Spleen (tissue), 11 donors: ENCODE data around the gene RIOK3. TPM values are rescaled to one million over a fixed set of nuclear protein-coding genes. Genes with fewer than 3 reads are reported as not detected.

Experiments used
- DNase-seq: peaks from one replicate; pipeline ENCODE4 v3.0.0-alpha.2; 2020
- H3K27ac ChIP-seq, 8 donors: fragments of 200-600 bp; sonication (generic) in 7 of 8; 1 replicate in 4 of 8; 2 replicates in 4 of 8; pipeline versions ENCODE4 v1.5.0 to v1.8.0; 2016 to 2021; ENCODE audit warnings: inconsistent platforms in 4 of 8, mild to moderate bottlenecking in 4 of 8, moderate library complexity in 1 of 8
- H3K27me3 ChIP-seq, 7 donors: fragments of 200-600 bp; sonication (generic) in 6 of 7; replicated peaks in 1 of 7; 1 replicate in 4 of 7; 2 replicates in 3 of 7; pipeline versions ENCODE4 v1.5.0 to v1.8.0; 2016 to 2021; ENCODE audit warnings: inconsistent platforms in 3 of 7, mild to moderate bottlenecking in 1 of 7
- H3K36me3 ChIP-seq, 6 donors: fragments of 200-600 bp; sonication (generic) in 5 of 6; 1 replicate in 4 of 6; 2 replicates in 2 of 6; pipeline versions ENCODE4 v1.5.0 to v1.8.0; 2016 to 2021; ENCODE audit warnings: inconsistent platforms in 2 of 6
- H3K4me1 ChIP-seq, 6 donors: fragments of 200-600 bp; sonication (generic) in 5 of 6; 1 replicate in 3 of 6; 2 replicates in 3 of 6; pipeline versions ENCODE4 v1.5.0 to v1.8.0; 2016 to 2021; ENCODE audit warnings: inconsistent platforms in 3 of 6
- H3K4me3 ChIP-seq, 8 donors: fragments of 200-600 bp; sonication (generic) in 7 of 8; 1 replicate in 4 of 8; 2 replicates in 4 of 8; pipeline versions ENCODE4 v1.5.0 to v1.8.0; 2016 to 2021; ENCODE audit warnings: inconsistent platforms in 4 of 8, mild to moderate bottlenecking in 4 of 8, moderate library complexity in 2 of 8
- H3K9me3 ChIP-seq, 8 donors: fragments of 200-600 bp; sonication (generic) in 7 of 8; 1 replicate in 4 of 8; 2 replicates in 4 of 8; pipeline versions ENCODE4 v1.5.0 to v1.8.0; 2016 to 2021; ENCODE audit warnings: inconsistent platforms in 4 of 8
- POLR2A ChIP-seq, 3 donors: fragments of 450-650 bp; IDR thresholded peaks; one replicate each; pipeline ENCODE4 v1.5.1; 2017; ENCODE audit warnings: antibody characterized with exemption in 3 of 3, mild to moderate bottlenecking in 1 of 3
- POLR2AphosphoS5 ChIP-seq, 3 donors: sonication (generic); formaldehyde crosslinking; IDR thresholded peaks; one replicate each; pipeline ENCODE4 v1.5.1; 2017; ENCODE audit warnings: antibody characterized with exemption in 3 of 3
- WGBS, 5 donors: extraction: QIAGEN DNeasy Blood & Tissue Kit in 3 of 5; methylation state at CpG; one replicate each; pipeline versions ENCODE4 v1.1.5 to v1.1.7; 2013 to 2018; 5-methylcytosine and 5-hydroxymethylcytosine counted together
- intact Hi-C: fragments of 100-400 bp; cut with DNase I; formaldehyde crosslinking; loops from one replicate; pipeline ENCODE4 v1.15.0; 2023; ENCODE audit warnings: low total_unique reads
- polyA plus RNA-seq, 3 donors: library from polyadenylated mRNA; stranded (reverse); fragments of 200-250 nt; gene quantifications; one replicate each; pipeline ENCODE4 v1.2.1, GENCODE V29; 2013
- total RNA-seq, 7 donors: library from RNA; depleted of rRNA in 3 of 7; stranded (reverse); fragments of >200 nt in 3 of 7; fragmentation: NEBNext Ultra II Directional in 4 of 7; extraction: Animal tissue kit (Norgen Biotek cat#: 25700) in 4 of 7; gene quantifications; one replicate each; pipeline versions ENCODE4 v1.1.0 to v1.2.1, GENCODE V29; 2016 to 2021
- TF ChIP-seq, protein P1 (sequence below), 11 experiments: fragments of 200-600 bp in 7 of 11; fragments of 450-650 bp in 4 of 11; sonication (generic) in 4 of 11; IDR thresholded peaks in 8 of 11; conservative IDR thresholded peaks in 3 of 11; 1 replicate in 7 of 11; 2 replicates in 4 of 11; pipeline versions ENCODE4 v1.4.0 to v1.8.0; 2016 to 2021; ENCODE audit warnings: antibody characterized with exemption in 11 of 11, inconsistent platforms in 4 of 11, mild to moderate bottlenecking in 1 of 11
- donor health status: healthy with polysubstance abuse.
- donor health status: DM: no; HTN: no; CAD: no; lungs with moderate emphysema.
- donor health status: DM: no; HTN: no; CAD: no.
- donor health status: Bipolar disorder and iron deficiency.
- donor health status: healthy.
- donor health status: DM: no; HTN: no; CAD: no.
- donor health status: DM: yes; HTN: yes; CAD: no.

Gene RIOK3
- total and polyA plus RNA-seq, 10 donors = 33.0 to 96.1 (median 68.5) TPM

DNA sequence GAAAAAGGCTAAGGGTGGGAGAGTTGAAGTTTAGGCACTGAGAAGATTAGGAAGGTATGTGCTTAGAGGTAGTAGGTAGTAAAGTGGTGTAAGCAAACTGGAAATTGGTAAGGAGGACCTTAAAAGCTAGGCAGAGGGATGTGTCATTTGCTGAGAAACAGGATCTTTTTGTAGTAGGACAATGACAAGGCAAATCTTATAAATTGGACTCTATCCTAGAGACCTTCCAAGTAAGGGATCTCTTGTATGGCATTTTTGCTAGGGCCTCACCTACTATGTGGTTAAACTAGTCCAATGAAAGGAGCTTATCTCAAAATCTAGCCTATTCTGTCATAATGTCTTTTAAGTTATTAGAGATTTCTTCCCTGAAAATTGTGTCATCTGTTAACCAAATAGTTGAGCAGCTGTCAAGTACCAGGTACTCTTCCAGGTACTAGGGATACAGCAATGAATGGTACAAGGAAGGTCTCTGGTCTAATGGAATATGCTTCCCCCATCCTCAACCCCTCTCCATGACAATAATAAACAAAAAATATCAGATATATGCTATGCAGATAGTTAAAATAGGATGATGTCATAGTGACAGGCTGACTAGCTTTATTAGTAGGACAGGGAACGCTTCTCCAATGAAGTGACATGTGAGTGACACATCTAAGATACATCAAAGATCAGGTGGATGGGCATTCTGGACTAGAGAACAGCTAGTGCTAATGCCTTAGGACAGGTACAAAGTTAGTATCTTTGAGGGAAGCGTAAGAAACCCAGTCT lies 17.7 kb downstream of the RIOK3 start:
- no peak for DNase-seq
- Histone ChIP-seq H3K4me1 (no peaks in the 10 kb centered on the region), H3K9me3 (no peaks in the 10 kb centered on the region), H3K36me3 (peaks cover 6 to 100% (median 97%) of the 10 kb centered on the region in 6 donors), H3K27ac (no peak overlapping the region), H3K4me3 (no peak overlapping the region), H3K27me3 (no peaks in the 10 kb centered on the region)
- 97 to 100% (median 97%) methylated on average over 2 of the region's 2 CpGs for WGBS, 5 donors
- intact Hi-C loops = no loop called here
- TF ChIP-seq, protein P1, sequence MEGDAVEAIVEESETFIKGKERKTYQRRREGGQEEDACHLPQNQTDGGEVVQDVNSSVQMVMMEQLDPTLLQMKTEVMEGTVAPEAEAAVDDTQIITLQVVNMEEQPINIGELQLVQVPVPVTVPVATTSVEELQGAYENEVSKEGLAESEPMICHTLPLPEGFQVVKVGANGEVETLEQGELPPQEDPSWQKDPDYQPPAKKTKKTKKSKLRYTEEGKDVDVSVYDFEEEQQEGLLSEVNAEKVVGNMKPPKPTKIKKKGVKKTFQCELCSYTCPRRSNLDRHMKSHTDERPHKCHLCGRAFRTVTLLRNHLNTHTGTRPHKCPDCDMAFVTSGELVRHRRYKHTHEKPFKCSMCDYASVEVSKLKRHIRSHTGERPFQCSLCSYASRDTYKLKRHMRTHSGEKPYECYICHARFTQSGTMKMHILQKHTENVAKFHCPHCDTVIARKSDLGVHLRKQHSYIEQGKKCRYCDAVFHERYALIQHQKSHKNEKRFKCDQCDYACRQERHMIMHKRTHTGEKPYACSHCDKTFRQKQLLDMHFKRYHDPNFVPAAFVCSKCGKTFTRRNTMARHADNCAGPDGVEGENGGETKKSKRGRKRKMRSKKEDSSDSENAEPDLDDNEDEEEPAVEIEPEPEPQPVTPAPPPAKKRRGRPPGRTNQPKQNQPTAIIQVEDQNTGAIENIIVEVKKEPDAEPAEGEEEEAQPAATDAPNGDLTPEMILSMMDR (IDR thresholded peaks at IDR 0.05 in 8 of 11, conservative IDR thresholded peaks at IDR 0.05 in 3 of 11) = no peak
- TF ChIP-seq POLR2AphosphoS5 (IDR thresholded peaks at IDR 0.05) = no peak
- no peak for TF ChIP-seq POLR2A (IDR thresholded peaks at IDR 0.05)

DNA sequence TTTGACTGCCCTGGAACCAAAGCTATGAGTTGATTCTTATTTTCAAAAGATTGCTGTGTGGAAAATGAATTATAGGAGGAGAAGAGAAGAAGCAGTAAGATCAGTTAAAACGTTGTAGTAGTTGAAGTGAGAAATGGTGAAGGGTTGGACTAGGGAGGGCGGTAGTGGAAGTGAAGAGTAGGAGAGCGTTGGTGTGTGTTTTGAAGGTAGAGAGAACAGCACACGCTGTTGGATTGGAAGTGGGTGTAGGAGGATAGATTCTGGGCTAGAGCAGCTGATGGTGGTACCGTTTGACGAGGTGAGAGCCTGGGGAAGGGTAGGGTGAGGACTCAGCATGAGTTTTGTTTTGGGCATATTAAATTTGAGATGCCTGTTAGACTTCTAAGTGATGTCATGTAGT lies 18.4 kb downstream of the RIOK3 start:
- WGBS, 5 donors = 93 to 97% (median 95%) methylated on average over 6 of the region's 6 CpGs

DNA sequence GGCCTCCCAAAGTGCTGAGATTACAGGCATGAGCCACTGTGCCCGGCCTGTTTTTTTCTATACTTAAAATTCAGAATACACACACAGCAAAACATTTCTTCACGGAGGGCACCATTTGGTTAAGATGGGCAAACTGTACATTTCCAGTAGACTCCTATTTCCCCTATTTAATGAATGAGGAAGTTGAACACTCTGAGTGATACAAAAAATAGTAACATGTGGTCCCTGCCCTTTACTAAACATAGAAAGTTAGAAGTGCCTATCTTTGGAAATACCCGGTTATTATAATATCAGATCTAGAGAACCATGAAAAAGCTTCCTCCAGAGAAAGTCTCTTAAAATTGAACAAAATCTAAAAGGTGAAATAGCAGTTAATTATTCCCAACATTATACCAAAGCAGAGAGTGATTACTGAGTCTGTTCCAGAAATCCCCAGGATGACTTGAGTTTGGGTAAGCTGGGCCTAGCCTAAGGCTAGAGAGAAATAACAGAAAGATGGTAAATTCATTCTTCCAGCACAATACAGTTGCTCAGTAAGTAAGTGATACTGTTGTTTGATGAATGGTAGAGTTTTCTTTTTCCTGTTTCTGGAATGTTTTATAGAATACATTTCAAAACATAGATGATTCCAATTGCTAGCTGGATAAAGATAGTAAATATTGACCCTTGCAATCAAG lies 26.9 kb downstream of the RIOK3 start:
- Histone ChIP-seq H3K4me1 (peaks cover 0 to 63% (median 20%) of the 10 kb centered on the region in 6 donors), H3K9me3 (no peaks in the 10 kb centered on the region), H3K4me3 (peak overlapping the region in 1 of 8 donors; percentile 31), H3K36me3 (peaks cover 6 to 90% (median 73%) of the 10 kb centered on the region in 6 donors), H3K27me3 (no peaks in the 10 kb centered on the region), H3K27ac (peak overlapping the region; percentile 30 to 77 (median 62))
- no peak for TF ChIP-seq POLR2AphosphoS5 (IDR thresholded peaks at IDR 0.05)
- TF ChIP-seq, protein P1 (IDR thresholded peaks at IDR 0.05 in 8 of 11, conservative IDR thresholded peaks at IDR 0.05 in 3 of 11) = no peak
- no peak for TF ChIP-seq POLR2A (IDR thresholded peaks at IDR 0.05)
- intact Hi-C loops = no loop called here
- no peak for DNase-seq
- 25 to 49% (median 33%) methylated on average over 3 of the region's 3 CpGs for WGBS, 5 donors

More for the DNA sequence above, 18.4 kb downstream of the RIOK3 start:
- no peak overlapping the region for H3K4me3 ChIP-seq
- intact Hi-C loops = no loop called here
- peaks cover 6 to 100% (median 97%) of the 10 kb centered on the region in 6 donors for H3K36me3 ChIP-seq
- DNase-seq = no peak
- TF ChIP-seq, protein P1 (IDR thresholded peaks at IDR 0.05 in 8 of 11, conservative IDR thresholded peaks at IDR 0.05 in 3 of 11) = no peak
- TF ChIP-seq POLR2AphosphoS5 (IDR thresholded peaks at IDR 0.05) = no peak
- no peak for TF ChIP-seq POLR2A (IDR thresholded peaks at IDR 0.05)
- H3K27me3 ChIP-seq = no peaks in the 10 kb centered on the region
- no peak overlapping the region for H3K27ac ChIP-seq
- H3K9me3 ChIP-seq = no peaks in the 10 kb centered on the region
- no peaks in the 10 kb centered on the region for H3K4me1 ChIP-seq
